Measurements from ENCODE around the gene ELAC2.
A peak's percentile ranks its signal among the peaks of the same experiment; 100 is the strongest.

ELAC2 gene

GRCh38 chr17:13017655-13018459, at the start of gene ELAC2:
TSS of gene ELAC2 (minus strand) at chr17:13018027. CDS start at chr17:13017947, 80 bp downstream.
- DNase-seq, result peak; percentile 81

- no peak for DNase-seq
Measured at GRCh38 chr17:13065032-13065431, 47.2 kb upstream of the ELAC2 start.

- DNase-seq, result no peak
Measured at GRCh38 chr17:13055131-13055530, 37.3 kb upstream of the ELAC2 start.

- DNase-seq, result no peak
Measured at GRCh38 chr17:13054666-13055065, 36.8 kb upstream of the ELAC2 start.

- no peak for DNase-seq
Measured at GRCh38 chr17:13051915-13052314, 34.1 kb upstream of the ELAC2 start.

GRCh38 chr17:13047011-13047606, 29.3 kb upstream of the ELAC2 start:
- DNase-seq, result no peak

- DNase-seq, result no peak
Measured at GRCh38 chr17:13046361-13046760, 28.5 kb upstream of the ELAC2 start.

- no peak for DNase-seq
Measured at GRCh38 chr17:13044572-13045065, 26.8 kb upstream of the ELAC2 start.

GRCh38 chr17:13038931-13039665, 21.3 kb upstream of the ELAC2 start:
- no peak for DNase-seq

- DNase-seq, result no peak
Measured at GRCh38 chr17:13036751-13037150, 18.9 kb upstream of the ELAC2 start.

- no peak for DNase-seq
Measured at GRCh38 chr17:13035420-13035819, 17.6 kb upstream of the ELAC2 start.

- DNase-seq, result no peak
Measured at GRCh38 chr17:13031718-13032350, 14.0 kb upstream of the ELAC2 start.

GRCh38 chr17:13030459-13031300, 12.9 kb upstream of the ELAC2 start:
- peak; percentile 1 for DNase-seq

- no peak for DNase-seq
Measured at GRCh38 chr17:13030056-13030455, 12.2 kb upstream of the ELAC2 start.

GRCh38 chr17:13029340-13029739, 11.5 kb upstream of the ELAC2 start:
- DNase-seq, result no peak

GRCh38 chr17:13027246-13027645, 9.4 kb upstream of the ELAC2 start:
- DNase-seq, result no peak

GRCh38 chr17:13025687-13026086, 7.9 kb upstream of the ELAC2 start:
- DNase-seq, result no peak

GRCh38 chr17:13025258-13025627, 7.4 kb upstream of the ELAC2 start:
- no peak for DNase-seq

GRCh38 chr17:13024526-13025257, 6.9 kb upstream of the ELAC2 start:
- DNase-seq, result no peak

- DNase-seq, result no peak
Measured at GRCh38 chr17:13024016-13024415, 6.2 kb upstream of the ELAC2 start.

GRCh38 chr17:13016881-13017654, 759 bp downstream of the ELAC2 start:
- DNase-seq, result no peak

Measured in DMS79 treated with DMSO at 0.1 percent for 48 hours (cell line).